ENCODE results near the gene APLNR. TPM values are rescaled to one million over a fixed set of nuclear protein-coding genes. Genes with fewer than 3 reads are reported as not detected.

APLNR gene
- total and polyA plus RNA-seq, 4 donors = 3.2 to 39.4 (median 4.0) TPM

DNA sequence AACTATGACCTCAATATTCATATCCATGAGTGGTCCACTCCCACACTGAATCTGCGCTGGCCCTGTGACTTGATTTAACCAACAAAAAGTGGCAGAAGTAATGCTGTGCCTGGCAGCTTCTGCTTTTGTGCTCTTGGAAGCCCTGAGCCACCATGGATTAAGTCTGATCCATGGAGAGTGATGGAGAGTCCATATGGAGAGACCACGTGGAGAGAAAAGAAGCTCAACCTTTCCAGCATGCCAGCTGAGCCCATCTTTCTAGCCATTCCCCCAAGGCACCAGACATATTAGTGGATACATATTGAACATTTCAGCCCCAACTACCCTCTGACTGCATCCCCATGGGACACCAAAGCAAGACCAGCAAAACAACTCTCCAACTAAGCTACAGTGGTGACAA is 39.3 kb downstream of the APLNR start:
- Histone ChIP-seq H3K4me1 (ENCODE audit: control insufficient read depth in 4 of 4, insufficient read depth in 4 of 4, low read length in 3 of 4) (no peaks in the 10 kb centered on the region), H3K36me3 (ENCODE audit: control insufficient read depth in 4 of 4, insufficient read depth in 3 of 4, low read depth in 1 of 4, low read length in 3 of 4) (no peaks in the 10 kb centered on the region), H3K4me3 (ENCODE audit: low read depth in 1 of 3, low read length in 3 of 3) (no peak overlapping the region), H3K9ac (ENCODE audit: low read depth in 1 of 2, low read length in 2 of 2) (no peak overlapping the region), H3K9me3 (ENCODE audit: control insufficient read depth in 4 of 4, low read length in 3 of 4) (no peaks in the 10 kb centered on the region), H3K27me3 (ENCODE audit: control insufficient read depth in 4 of 4, insufficient read depth in 4 of 4, low read length in 3 of 4) (no peaks in the 10 kb centered on the region), H3K27ac (ENCODE audit: low read depth in 1 of 2, low read length in 2 of 2) (no peak overlapping the region)
- TF ChIP-seq FOXA2 (IDR thresholded peaks at IDR 0.05) (no peak), TAF1 (conservative IDR thresholded peaks at IDR 0.05) (no peak), JUND (IDR thresholded peaks at IDR 0.05) (no peak), RAD21 (IDR thresholded peaks at IDR 0.05) (no peak)
- TF ChIP-seq, protein P1, sequence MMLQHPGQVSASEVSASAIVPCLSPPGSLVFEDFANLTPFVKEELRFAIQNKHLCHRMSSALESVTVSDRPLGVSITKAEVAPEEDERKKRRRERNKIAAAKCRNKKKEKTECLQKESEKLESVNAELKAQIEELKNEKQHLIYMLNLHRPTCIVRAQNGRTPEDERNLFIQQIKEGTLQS (IDR thresholded peaks at IDR 0.05) = no peak
- TF ChIP-seq, protein P2, sequence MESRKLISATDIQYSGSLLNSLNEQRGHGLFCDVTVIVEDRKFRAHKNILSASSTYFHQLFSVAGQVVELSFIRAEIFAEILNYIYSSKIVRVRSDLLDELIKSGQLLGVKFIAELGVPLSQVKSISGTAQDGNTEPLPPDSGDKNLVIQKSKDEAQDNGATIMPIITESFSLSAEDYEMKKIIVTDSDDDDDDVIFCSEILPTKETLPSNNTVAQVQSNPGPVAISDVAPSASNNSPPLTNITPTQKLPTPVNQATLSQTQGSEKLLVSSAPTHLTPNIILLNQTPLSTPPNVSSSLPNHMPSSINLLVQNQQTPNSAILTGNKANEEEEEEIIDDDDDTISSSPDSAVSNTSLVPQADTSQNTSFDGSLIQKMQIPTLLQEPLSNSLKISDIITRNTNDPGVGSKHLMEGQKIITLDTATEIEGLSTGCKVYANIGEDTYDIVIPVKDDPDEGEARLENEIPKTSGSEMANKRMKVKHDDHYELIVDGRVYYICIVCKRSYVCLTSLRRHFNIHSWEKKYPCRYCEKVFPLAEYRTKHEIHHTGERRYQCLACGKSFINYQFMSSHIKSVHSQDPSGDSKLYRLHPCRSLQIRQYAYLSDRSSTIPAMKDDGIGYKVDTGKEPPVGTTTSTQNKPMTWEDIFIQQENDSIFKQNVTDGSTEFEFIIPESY (IDR thresholded peaks at IDR 0.05) = no peak
- TF ChIP-seq, protein P3, sequence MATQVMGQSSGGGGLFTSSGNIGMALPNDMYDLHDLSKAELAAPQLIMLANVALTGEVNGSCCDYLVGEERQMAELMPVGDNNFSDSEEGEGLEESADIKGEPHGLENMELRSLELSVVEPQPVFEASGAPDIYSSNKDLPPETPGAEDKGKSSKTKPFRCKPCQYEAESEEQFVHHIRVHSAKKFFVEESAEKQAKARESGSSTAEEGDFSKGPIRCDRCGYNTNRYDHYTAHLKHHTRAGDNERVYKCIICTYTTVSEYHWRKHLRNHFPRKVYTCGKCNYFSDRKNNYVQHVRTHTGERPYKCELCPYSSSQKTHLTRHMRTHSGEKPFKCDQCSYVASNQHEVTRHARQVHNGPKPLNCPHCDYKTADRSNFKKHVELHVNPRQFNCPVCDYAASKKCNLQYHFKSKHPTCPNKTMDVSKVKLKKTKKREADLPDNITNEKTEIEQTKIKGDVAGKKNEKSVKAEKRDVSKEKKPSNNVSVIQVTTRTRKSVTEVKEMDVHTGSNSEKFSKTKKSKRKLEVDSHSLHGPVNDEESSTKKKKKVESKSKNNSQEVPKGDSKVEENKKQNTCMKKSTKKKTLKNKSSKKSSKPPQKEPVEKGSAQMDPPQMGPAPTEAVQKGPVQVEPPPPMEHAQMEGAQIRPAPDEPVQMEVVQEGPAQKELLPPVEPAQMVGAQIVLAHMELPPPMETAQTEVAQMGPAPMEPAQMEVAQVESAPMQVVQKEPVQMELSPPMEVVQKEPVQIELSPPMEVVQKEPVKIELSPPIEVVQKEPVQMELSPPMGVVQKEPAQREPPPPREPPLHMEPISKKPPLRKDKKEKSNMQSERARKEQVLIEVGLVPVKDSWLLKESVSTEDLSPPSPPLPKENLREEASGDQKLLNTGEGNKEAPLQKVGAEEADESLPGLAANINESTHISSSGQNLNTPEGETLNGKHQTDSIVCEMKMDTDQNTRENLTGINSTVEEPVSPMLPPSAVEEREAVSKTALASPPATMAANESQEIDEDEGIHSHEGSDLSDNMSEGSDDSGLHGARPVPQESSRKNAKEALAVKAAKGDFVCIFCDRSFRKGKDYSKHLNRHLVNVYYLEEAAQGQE (IDR thresholded peaks at IDR 0.05) = no peak
- 80% methylated on average over 2 of the region's 2 CpGs for WGBS
- no peak for DNase-seq (ENCODE audit: low spot score)

DNA sequence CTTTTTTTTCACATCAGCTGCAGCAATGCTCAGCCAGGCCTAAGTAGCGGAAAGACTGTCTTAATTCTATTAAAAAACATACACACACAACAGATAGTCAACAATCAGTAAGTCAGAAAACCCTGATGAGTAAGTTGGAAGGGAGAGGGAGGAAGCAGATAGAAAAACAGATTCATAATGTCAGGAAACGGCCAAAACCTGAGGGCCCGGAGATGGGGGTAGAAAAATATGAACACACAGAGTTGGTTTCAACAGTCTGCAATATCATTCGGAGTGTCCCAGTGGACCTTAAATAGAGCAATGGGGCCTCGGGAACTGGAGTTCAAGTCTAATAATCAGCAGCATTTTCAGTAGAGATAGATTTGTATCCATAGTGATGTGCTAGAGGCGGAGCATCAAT is 40.5 kb downstream of the APLNR start:
- Histone ChIP-seq H3K4me1 (ENCODE audit: control insufficient read depth in 4 of 4, insufficient read depth in 4 of 4, low read length in 3 of 4) (no peaks in the 10 kb centered on the region), H3K9ac (ENCODE audit: low read depth in 1 of 2, low read length in 2 of 2) (no peak overlapping the region), H3K27ac (ENCODE audit: low read depth in 1 of 2, low read length in 2 of 2) (no peak overlapping the region), H3K27me3 (ENCODE audit: control insufficient read depth in 4 of 4, insufficient read depth in 4 of 4, low read length in 3 of 4) (no peaks in the 10 kb centered on the region), H3K36me3 (ENCODE audit: control insufficient read depth in 4 of 4, insufficient read depth in 3 of 4, low read depth in 1 of 4, low read length in 3 of 4) (no peaks in the 10 kb centered on the region), H3K9me3 (ENCODE audit: control insufficient read depth in 4 of 4, low read length in 3 of 4) (no peaks in the 10 kb centered on the region), H3K4me3 (ENCODE audit: low read depth in 1 of 3, low read length in 3 of 3) (no peak overlapping the region)
- DNase-seq (ENCODE audit: low spot score) = no peak
- TF ChIP-seq, protein P3 (IDR thresholded peaks at IDR 0.05) = no peak
- 78% methylated on average over 6 of the region's 6 CpGs for WGBS

DNA sequence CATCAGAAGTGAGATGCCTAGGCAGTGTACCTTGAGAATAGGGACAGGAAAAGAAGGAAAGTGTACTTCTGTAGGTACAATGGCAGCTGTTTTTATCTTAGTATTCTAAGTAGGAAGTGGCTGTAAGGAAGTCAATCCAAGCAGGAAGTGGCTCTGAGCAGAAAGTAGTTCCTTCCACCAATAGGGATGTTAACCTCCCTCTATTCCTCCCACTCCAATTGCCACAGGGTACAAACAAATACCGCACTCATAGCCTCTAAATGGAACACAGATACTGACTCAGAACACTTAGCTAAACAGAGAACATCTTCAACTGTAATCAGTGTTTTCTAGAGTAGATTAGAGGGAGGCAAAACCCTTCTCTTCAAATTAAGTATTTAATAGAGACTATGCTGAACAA is 44.7 kb downstream of the APLNR start:
- Histone ChIP-seq H3K36me3 (ENCODE audit: control insufficient read depth in 4 of 4, insufficient read depth in 3 of 4, low read depth in 1 of 4, low read length in 3 of 4) (no peaks in the 10 kb centered on the region), H3K4me3 (ENCODE audit: low read depth in 1 of 3, low read length in 3 of 3) (no peak overlapping the region), H3K9me3 (ENCODE audit: control insufficient read depth in 4 of 4, low read length in 3 of 4) (no peaks in the 10 kb centered on the region), H3K9ac (ENCODE audit: low read depth in 1 of 2, low read length in 2 of 2) (no peak overlapping the region), H3K27ac (ENCODE audit: low read depth in 1 of 2, low read length in 2 of 2) (no peak overlapping the region), H3K27me3 (ENCODE audit: control insufficient read depth in 4 of 4, insufficient read depth in 4 of 4, low read length in 3 of 4) (no peaks in the 10 kb centered on the region), H3K4me1 (ENCODE audit: control insufficient read depth in 4 of 4, insufficient read depth in 4 of 4, low read length in 3 of 4) (no peaks in the 10 kb centered on the region)
- DNase-seq (ENCODE audit: low spot score) = no peak
- WGBS = 60% methylated on average over 1 of the region's 1 CpG
- TF ChIP-seq SP1 (IDR thresholded peaks at IDR 0.05) (no peak), EGR1 (IDR thresholded peaks at IDR 0.05; ENCODE audit: low read depth in 2 of 2) (no peak), YY1 (IDR thresholded peaks at IDR 0.05) (no peak), FOXA1 (IDR thresholded peaks at IDR 0.05) (no peak), TAF1 (conservative IDR thresholded peaks at IDR 0.05) (no peak), NR2F2 (IDR thresholded peaks at IDR 0.05) (no peak), RAD21 (IDR thresholded peaks at IDR 0.05) (no peak), JUND (IDR thresholded peaks at IDR 0.05) (no peak), GABPA (IDR thresholded peaks at IDR 0.05 in 1 of 2, conservative IDR thresholded peaks at IDR 0.05 in 1 of 2) (no peak)
- TF ChIP-seq, protein P3 (IDR thresholded peaks at IDR 0.05) = no peak

All from liver (tissue), 9 donors.